Measurements from ENCODE around the gene RCC2. TPM values are rescaled to one million over a fixed set of nuclear protein-coding genes. Genes with fewer than 3 reads are reported as not detected.
"Not testable (repeated sequence)": the region's sequence is repeated elsewhere in the genome, so short reads cannot be mapped to it uniquely, and the experiment has no call there.

Gene RCC2
- total and polyA plus RNA-seq, 2 donors from 2014 or later: 16.1 to 46.8 TPM

DNA sequence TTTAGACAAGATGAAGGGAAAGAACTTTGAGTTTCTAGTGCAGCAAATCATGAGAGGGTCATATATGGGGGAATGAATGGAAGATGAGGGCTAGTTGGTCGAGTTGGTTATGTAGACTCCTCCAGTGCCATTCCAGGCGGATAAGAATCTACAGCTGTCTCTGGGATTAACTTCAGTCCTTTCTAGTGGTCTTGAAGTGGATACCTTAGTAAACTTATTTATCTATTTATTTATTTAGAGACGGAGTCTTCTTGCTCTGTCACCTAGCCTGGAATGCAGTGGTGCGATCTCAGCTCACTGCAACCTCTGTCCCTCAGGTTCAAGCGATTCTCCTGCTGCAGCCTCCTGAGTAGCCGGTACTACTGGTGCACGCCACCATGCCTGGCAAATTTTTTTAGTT lies 41.4 kb upstream of the RCC2 start:
- peaks cover 0 to 2% (median 0%) of the 10 kb centered on the region in 3 donors for H3K4me1 ChIP-seq (ENCODE audit: control insufficient read depth in 2 of 3, insufficient read depth in 2 of 3, low read depth in 1 of 3, low read length in 3 of 3)

GRCh38 chr1:17475752-17476151 lies 36.3 kb upstream of the RCC2 start:
- Histone ChIP-seq H3K4me3 (ENCODE audit: low read length in 3 of 3) (no peak overlapping the region), H3K4me1 (ENCODE audit: control insufficient read depth in 2 of 3, insufficient read depth in 2 of 3, low read depth in 1 of 3, low read length in 3 of 3) (peaks cover 0 to 2% (median 0%) of the 10 kb centered on the region in 3 donors), H3K27ac (ENCODE audit: low read depth in 2 of 2, low read length in 2 of 2) (peak overlapping the region; percentile 67 to 70), H3K27me3 (ENCODE audit: control insufficient read depth, insufficient read depth, low read length) (no peaks in the 10 kb centered on the region), H3K36me3 (ENCODE audit: control insufficient read depth in 2 of 3, insufficient read depth in 3 of 3, low read length in 3 of 3) (no peaks in the 10 kb centered on the region), H3K9me3 (ENCODE audit: control insufficient read depth in 2 of 3, insufficient read depth in 1 of 3, low read length in 3 of 3) (no peaks in the 10 kb centered on the region), H3K9ac (ENCODE audit: low read length in 3 of 3) (peak overlapping the region in 1 of 3 donors; percentile 26)
- DNase-seq: no peak
- intact Hi-C loops (cut with DNase I): no loop called here
- no peak for FAIRE-seq
- no peak for TF ChIP-seq CTCF (IDR thresholded peaks at IDR 0.05; ENCODE audit: borderline replicate concordance, extremely low read depth, insufficient read depth)

More for the DNA sequence above, 41.4 kb upstream of the RCC2 start:
- Histone ChIP-seq H3K27ac (ENCODE audit: low read depth in 2 of 2, low read length in 2 of 2) (no peak overlapping the region), H3K9me3 (ENCODE audit: control insufficient read depth in 2 of 3, insufficient read depth in 1 of 3, low read length in 3 of 3) (no peaks in the 10 kb centered on the region), H3K27me3 (ENCODE audit: control insufficient read depth, insufficient read depth, low read length) (no peaks in the 10 kb centered on the region), H3K9ac (ENCODE audit: low read length in 3 of 3) (no peak overlapping the region), H3K4me3 (ENCODE audit: low read length in 3 of 3) (no peak overlapping the region), H3K36me3 (ENCODE audit: control insufficient read depth in 2 of 3, insufficient read depth in 3 of 3, low read length in 3 of 3) (no peaks in the 10 kb centered on the region)
- intact Hi-C loops (cut with DNase I): no loop called here
- FAIRE-seq (no peak), DNase-seq (no peak)
- no peak for TF ChIP-seq CTCF (IDR thresholded peaks at IDR 0.05; ENCODE audit: borderline replicate concordance, extremely low read depth, insufficient read depth)

DNA sequence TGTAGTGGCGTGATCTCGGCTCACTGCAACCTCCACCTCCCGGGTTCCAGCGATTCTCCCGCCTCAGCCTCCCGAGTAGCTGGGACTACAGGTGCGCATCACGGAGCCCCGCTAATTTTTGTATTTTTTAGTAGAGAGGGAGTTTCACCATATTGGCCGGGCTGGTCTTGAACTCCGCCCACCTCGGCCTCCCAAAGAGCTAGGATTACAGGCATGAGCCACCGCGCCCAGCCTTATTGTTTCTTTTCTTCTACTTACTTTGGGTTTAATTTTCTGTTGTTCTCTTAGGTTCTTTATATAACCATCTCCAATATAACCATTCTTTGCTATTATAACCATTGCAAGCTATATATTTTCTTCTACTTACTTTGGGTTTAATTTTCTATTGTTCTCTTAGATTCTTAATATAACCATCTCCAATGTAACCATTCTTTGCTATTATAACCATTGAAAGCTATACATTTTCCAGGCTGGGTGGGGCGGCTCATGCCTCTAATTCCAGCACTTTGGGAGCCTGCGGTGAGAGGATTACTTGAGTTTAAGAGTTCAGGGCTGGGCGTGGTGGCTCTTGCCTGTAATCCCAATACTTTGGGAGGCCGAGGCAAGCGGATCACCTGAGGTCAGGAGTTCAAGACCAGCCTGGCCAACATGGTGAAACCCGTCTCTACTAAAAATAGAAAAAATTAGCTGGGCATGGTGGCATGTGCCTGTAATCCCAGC lies 35.5 kb upstream of the RCC2 start:
- H3K9me3 ChIP-seq (ENCODE audit: control insufficient read depth in 2 of 3, insufficient read depth in 1 of 3, low read length in 3 of 3); H3K27ac ChIP-seq (ENCODE audit: low read depth in 2 of 2, low read length in 2 of 2); FAIRE-seq; H3K27me3 ChIP-seq (ENCODE audit: control insufficient read depth, insufficient read depth, low read length); H3K4me3 ChIP-seq (ENCODE audit: low read length in 3 of 3); H3K4me1 ChIP-seq (ENCODE audit: control insufficient read depth in 2 of 3, insufficient read depth in 2 of 3, low read depth in 1 of 3, low read length in 3 of 3); intact Hi-C loops (cut with DNase I); H3K36me3 ChIP-seq (ENCODE audit: control insufficient read depth in 2 of 3, insufficient read depth in 3 of 3, low read length in 3 of 3); H3K9ac ChIP-seq (ENCODE audit: low read length in 3 of 3): not testable (repeated sequence)
- DNase-seq: peak in 1 of 5 donors; percentile 4

GRCh38 chr1:17472814-17473213 lies 33.3 kb upstream of the RCC2 start:
- no peaks in the 10 kb centered on the region for H3K27me3 ChIP-seq (ENCODE audit: control insufficient read depth, insufficient read depth, low read length)
- no peak overlapping the region for H3K9ac ChIP-seq (ENCODE audit: low read length in 3 of 3)
- DNase-seq: peak in 3 of 5 donors; percentile 41 to 63 (median 51)
- TF ChIP-seq CTCF (IDR thresholded peaks at IDR 0.05; ENCODE audit: borderline replicate concordance, extremely low read depth, insufficient read depth): no peak
- no peaks in the 10 kb centered on the region for H3K9me3 ChIP-seq (ENCODE audit: control insufficient read depth in 2 of 3, insufficient read depth in 1 of 3, low read length in 3 of 3)
- intact Hi-C loops (cut with DNase I): no loop called here
- H3K4me3 ChIP-seq (ENCODE audit: low read length in 3 of 3): no peak overlapping the region
- peak overlapping the region; percentile 53 to 65 for H3K27ac ChIP-seq (ENCODE audit: low read depth in 2 of 2, low read length in 2 of 2)
- no peaks in the 10 kb centered on the region for H3K36me3 ChIP-seq (ENCODE audit: control insufficient read depth in 2 of 3, insufficient read depth in 3 of 3, low read length in 3 of 3)
- no peak for FAIRE-seq
- peaks cover 0 to 2% (median 0%) of the 10 kb centered on the region in 3 donors for H3K4me1 ChIP-seq (ENCODE audit: control insufficient read depth in 2 of 3, insufficient read depth in 2 of 3, low read depth in 1 of 3, low read length in 3 of 3)

Measured in kidney (tissue), 14 donors.